GM18870 (cell line): ENCODE measurements around the gene TPSG1.

ENCODE experiments used
- ATAC-seq: cut with Tn5 transposase; IDR thresholded peaks from one replicate; pipeline ENCODE4 v1.9.1; 2021; ENCODE audit warnings: moderate library complexity; ENCODE audit not compliant: unreplicated experiment

The TPSG1 gene

GRCh38 chr16:1217526-1217925 is 7.5 kb downstream of the TPSG1 start:
- no peak for ATAC-seq

GRCh38 chr16:1216681-1217400 is 8.2 kb downstream of the TPSG1 start:
- ATAC-seq, result no peak

- ATAC-seq, result no peak
Measured at GRCh38 chr16:1216296-1216619, 8.8 kb downstream of the TPSG1 start.

GRCh38 chr16:1215574-1216295 is 9.3 kb downstream of the TPSG1 start:
- no peak for ATAC-seq

- ATAC-seq, result no peak
Measured at GRCh38 chr16:1214719-1215118, 10.3 kb downstream of the TPSG1 start.

- ATAC-seq, result no peak
Measured at GRCh38 chr16:1213796-1214372, 11.2 kb downstream of the TPSG1 start.

- ATAC-seq, result no peak
Measured at GRCh38 chr16:1213231-1213630, 11.8 kb downstream of the TPSG1 start.

GRCh38 chr16:1212616-1213194 is 12.4 kb downstream of the TPSG1 start:
- no peak for ATAC-seq

- no peak for ATAC-seq
Measured at GRCh38 chr16:1211451-1212268, 13.4 kb downstream of the TPSG1 start.

GRCh38 chr16:1210461-1210860 is 14.6 kb downstream of the TPSG1 start:
- no peak for ATAC-seq

GRCh38 chr16:1209081-1209480 is 16.0 kb downstream of the TPSG1 start:
- no peak for ATAC-seq

GRCh38 chr16:1208239-1208830 is 16.7 kb downstream of the TPSG1 start:
- ATAC-seq, result no peak

- ATAC-seq, result no peak
Measured at GRCh38 chr16:1206786-1207185, 18.3 kb downstream of the TPSG1 start.

GRCh38 chr16:1206326-1206725 is 18.7 kb downstream of the TPSG1 start:
- no peak for ATAC-seq

- ATAC-seq, result no peak
Measured at GRCh38 chr16:1204933-1205332, 20.1 kb downstream of the TPSG1 start.

- ATAC-seq, result no peak
Measured at GRCh38 chr16:1202274-1202673, 22.8 kb downstream of the TPSG1 start.

GRCh38 chr16:1201444-1201843 is 23.6 kb downstream of the TPSG1 start:
- ATAC-seq, result no peak

GRCh38 chr16:1200014-1200627 is 24.9 kb downstream of the TPSG1 start:
- no peak for ATAC-seq

- no peak for ATAC-seq
Measured at GRCh38 chr16:1199347-1200013, 25.6 kb downstream of the TPSG1 start.
